A549 (cell line): ENCODE measurements around the gene TSHZ3. TPM values are rescaled to one million over a fixed set of nuclear protein-coding genes. Genes with fewer than 3 reads are reported as not detected.

Experiments
- ATAC-seq, 2 experiments: fragments of 200-7000 bp in 1 of 2; fragments of >200 bp in 1 of 2; cut with Nextera tagmentation in 1 of 2; cut with Tn5 transposase in 1 of 2; 3 replicates each; pipeline versions ENCODE4 v1.8.0 to v1.9.1; 2018 to 2020; ENCODE audit warnings: mild to moderate bottlenecking in 1 of 2, moderate library complexity in 1 of 2
- CTCF ChIA-PET: fragments of 300-600 bp; sonication (Branson Sonifier 250); formaldehyde crosslinking; extraction: SDS; loops from one replicate; lab custom pipeline; 2021; ENCODE audit warnings: antibody characterized with exemption, inconsistent platforms; lab: Yijun Ruan, JAX
- POLR2A ChIA-PET: fragments of 350-600 bp; formaldehyde crosslinking; extraction: SDS; loops from one replicate; lab custom pipeline; 2021; ENCODE audit warnings: antibody characterized with exemption, inconsistent platforms; lab: Yijun Ruan, JAX
- DNase-seq, 2 experiments: peaks; one replicate each; pipeline versions ENCODE4 v3.0.0 to v3.0.0-alpha.2; 2011 to 2016; ENCODE audit warnings: low read depth in 1 of 2, low spot score in 1 of 2
- FAIRE-seq: peaks from 2 replicates; lab custom pipeline; 2011; peaks lifted over from hg19 to GRCh38; lab: Jason Lieb, UNC
- H3K27ac ChIP-seq, 2 experiments: fragments of >200 bp; sonication (Bioruptor Twin); formaldehyde crosslinking; 3 replicates each; pipeline ENCODE4 v1.5.1; 2016 to 2017
- H3K4me1 ChIP-seq: fragments of >200 bp; sonication (Bioruptor Twin); formaldehyde crosslinking; 3 replicates; pipeline ENCODE4 v1.6.1; 2016
- H3K4me2 ChIP-seq: fragments of >200 bp; sonication (Bioruptor Twin); formaldehyde crosslinking; 3 replicates; pipeline ENCODE4 v1.6.1; 2016
- H3K4me3 ChIP-seq: fragments of >200 bp; sonication (Bioruptor Twin); formaldehyde crosslinking; 3 replicates; pipeline ENCODE4 v1.5.1; 2016
- H3K9me3 ChIP-seq: fragments of >200 bp; sonication (Bioruptor Twin); formaldehyde crosslinking; 3 replicates; pipeline ENCODE4 v1.6.1; 2016
- ATOH8 ChIP-seq: fragments of 250-450 bp; sonication (Bioruptor Pico); IDR thresholded peaks from 2 replicates; pipeline ENCODE4 v1.5.0; 2020; ENCODE audit warnings: low read depth, mild to moderate bottlenecking, moderate library complexity
- BHLHE40 ChIP-seq: IDR thresholded peaks from 2 replicates; pipeline ENCODE4 v1.6.1; 2012; ENCODE audit warnings: low read depth, low read length, inconsistent platforms
- CHD2 ChIP-seq: fragments of 150-350 bp; IDR thresholded peaks from 2 replicates; pipeline ENCODE4 v1.6.1; 2014; ENCODE audit warnings: low read length; ENCODE audit not compliant: partially characterized antibody
- FOSL2 ChIP-seq, 2 experiments: fragments of 450-650 bp in 1 of 2; fragments of >200 bp in 1 of 2; sonication (Bioruptor Twin) in 1 of 2; formaldehyde crosslinking; IDR thresholded peaks; 2 replicates each; pipeline versions ENCODE4 v1.5.0 to v1.6.1; 2016 to 2020; ENCODE audit warnings: mild to moderate bottlenecking in 1 of 2, moderate library complexity in 1 of 2
- HES2 ChIP-seq: fragments of >200 bp; sonication (Bioruptor Twin); formaldehyde crosslinking; IDR thresholded peaks from 2 replicates; pipeline ENCODE4 v1.6.1; 2016
- HEYL ChIP-seq: fragments of 250-450 bp; sonication (Bioruptor Pico); IDR thresholded peaks from 2 replicates; pipeline ENCODE4 v1.8.0; 2021; ENCODE audit warnings: mild to moderate bottlenecking, moderate library complexity
- HOXB5 ChIP-seq: fragments of 250-450 bp; sonication (Bioruptor Pico); IDR thresholded peaks from 2 replicates; pipeline ENCODE4 v1.5.0; 2020; ENCODE audit warnings: mild to moderate bottlenecking, moderate library complexity
- JUNB ChIP-seq: fragments of >200 bp; sonication (Bioruptor Twin); formaldehyde crosslinking; IDR thresholded peaks from 2 replicates; pipeline ENCODE4 v1.6.1; 2016
- MAFK ChIP-seq: fragments of 450-650 bp; IDR thresholded peaks from 2 replicates; pipeline ENCODE4 v1.6.1; 2014; ENCODE audit not compliant: partially characterized antibody
- NPAS2 ChIP-seq: fragments of 250-450 bp; sonication (Bioruptor Pico); IDR thresholded peaks from 2 replicates; pipeline ENCODE4 v1.8.0; 2022; ENCODE audit warnings: mild to moderate bottlenecking, moderate library complexity, borderline replicate concordance
- NR3C1 ChIP-seq: fragments of >200 bp; sonication (Bioruptor Twin); formaldehyde crosslinking; IDR thresholded peaks from 3 replicates; pipeline ENCODE4 v1.6.1; 2017
- PBX3 ChIP-seq: IDR thresholded peaks from 2 replicates; pipeline ENCODE4 v1.6.1; 2012
- POLR2AphosphoS2 ChIP-seq: conservative IDR thresholded peaks from 2 replicates; pipeline ENCODE4 v1.6.1; 2012; ENCODE audit warnings: low read length, improper control_type of control experiment, inconsistent platforms
- RAD21 ChIP-seq, 2 experiments: fragments of >200 bp in 1 of 2; sonication (Bioruptor Twin) in 1 of 2; formaldehyde crosslinking in 1 of 2; IDR thresholded peaks in 1 of 2; conservative IDR thresholded peaks in 1 of 2; 2 replicates in 1 of 2; 3 replicates in 1 of 2; pipeline ENCODE4 v1.6.1; 2012 to 2018; ENCODE audit warnings: inconsistent platforms in 1 of 2
- RFX5 ChIP-seq: fragments of 450-650 bp; IDR thresholded peaks from 2 replicates; pipeline ENCODE4 v1.7.1; 2014; ENCODE audit warnings: antibody characterized with exemption, mild to moderate bottlenecking, moderate library complexity
- RNF2 ChIP-seq: fragments of 200-600 bp; sonication (generic); IDR thresholded peaks from 2 replicates; pipeline ENCODE4 v1.6.1; 2016; ENCODE audit warnings: low read depth, mild to moderate bottlenecking, antibody characterized with exemption, moderate library complexity, borderline replicate concordance
- SMC3 ChIP-seq: fragments of >200 bp; sonication (Bioruptor Twin); formaldehyde crosslinking; IDR thresholded peaks from 3 replicates; pipeline ENCODE4 v1.6.1; 2018; ENCODE audit warnings: inconsistent platforms
- TFCP2L1 ChIP-seq: fragments of 250-450 bp; sonication (Bioruptor Pico); IDR thresholded peaks from 2 replicates; pipeline ENCODE4 v1.5.0; 2021; ENCODE audit warnings: mild to moderate bottlenecking
- USF2 ChIP-seq: fragments of 450-650 bp; IDR thresholded peaks from 2 replicates; pipeline ENCODE4 v1.6.1; 2014; ENCODE audit warnings: antibody characterized with exemption
- ZC3H11A ChIP-seq: fragments of 450-650 bp; IDR thresholded peaks from 2 replicates; pipeline ENCODE4 v1.6.1; 2014; ENCODE audit warnings: antibody characterized with exemption, mild to moderate bottlenecking
- ZFP36 ChIP-seq: fragments of 450-650 bp; IDR thresholded peaks from 2 replicates; pipeline ENCODE4 v1.6.1; 2014; ENCODE audit warnings: borderline replicate concordance; ENCODE audit not compliant: partially characterized antibody
- WGBS: methylation state at CpG from one replicate; pipeline ENCODE4 v1.1.6; 2017; ENCODE audit errors: missing lambda C conversion rate; 5-methylcytosine and 5-hydroxymethylcytosine counted together
- polyA plus RNA-seq, 4 experiments: library from polyadenylated mRNA; depleted of rRNA in 3 of 4; stranded (reverse); fragments of >200 nt; fragmentation: RNase III in 1 of 4; extraction: RNeasy Plus Mini Kit Qiagen cat#74134 plus additional on column Dnase treatment in 1 of 4; gene quantifications; 2 replicates in 3 of 4; 3 replicates in 1 of 4; pipeline ENCODE4 v1.2.3, GENCODE V29; 2011 to 2017
- TF ChIP-seq, protein P1 (sequence below): IDR thresholded peaks from 2 replicates; pipeline ENCODE4 v1.6.1; 2012

TSHZ3 gene
- polyA plus RNA-seq, 2 of the 4 experiments (the other 2 are of a cell fraction) = 0.92 to 2.0 TPM

DNA sequence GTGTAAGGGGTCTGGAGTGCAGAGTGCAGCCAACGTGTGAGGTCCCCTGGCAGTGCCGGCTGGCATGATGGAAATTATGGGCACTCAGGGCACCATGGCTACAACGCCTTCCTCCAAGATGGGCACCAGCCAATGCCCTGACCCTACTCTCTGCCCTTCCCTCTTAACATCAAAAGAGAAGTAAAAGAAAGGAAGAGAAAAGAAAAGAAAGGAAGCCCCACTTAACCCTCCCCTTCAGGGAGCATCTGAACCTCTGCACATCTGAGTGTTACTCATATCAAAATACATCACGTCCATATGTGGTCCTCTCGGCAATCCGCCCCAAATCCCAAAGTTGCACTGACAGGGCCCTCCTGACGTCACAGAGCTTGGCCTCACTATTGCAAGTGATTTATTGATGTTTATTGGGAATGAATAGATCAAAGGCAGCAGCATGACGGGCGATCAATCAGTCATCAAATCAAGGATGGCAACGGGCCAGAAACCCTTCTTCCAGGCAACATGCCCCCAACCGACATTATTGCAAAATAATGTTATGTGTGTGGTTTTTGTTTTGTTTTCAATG is 1.3 kb downstream of the TSHZ3 start:
- TF ChIP-seq RNF2 (no peak), JUNB (no peak), PBX3 (no peak), BHLHE40 (no peak), SMC3 (no peak), POLR2AphosphoS2 (no peak), NR3C1 (no peak)
- POLR2A ChIA-PET = no interaction called here
- Histone ChIP-seq H3K4me2 (peak overlapping the region; percentile 83), H3K4me3 (peak overlapping the region; percentile 84), H3K27ac (no peak overlapping the region), H3K9me3 (no peaks in the 10 kb centered on the region), H3K4me1 (peaks cover 4% of the 10 kb centered on the region; the same call in 1 of the 3 replicates)
- FAIRE-seq (no peak), DNase-seq (no peak), ATAC-seq (no peak)
- CTCF ChIA-PET = interaction anchor here (1.3 to 2.7 kb wide), 2 partner anchors 19 to 682 kb away, joined by 3 to 10 read pairs; no protein-coding TSS in a partner anchor
- 35% methylated on average over 11 of the region's 11 CpGs for WGBS

- CTCF ChIA-PET = interaction anchor here (0.9 to 2.7 kb wide), 3 partner anchors 16 to 681 kb away, joined by 3 to 10 read pairs (median 3); no protein-coding TSS in a partner anchor
- H3K27ac ChIP-seq = no peak overlapping the region
- WGBS = 26% methylated on average over 3 of the region's 3 CpGs
These were observed 1.9 kb downstream of the TSHZ3 start for GRCh38 chr19:31347354-31347753.

GRCh38 chr19:31346184-31347059 is 2.8 kb downstream of the TSHZ3 start:
- DNase-seq = no peak
- ATAC-seq = no peak
- 41% methylated on average over 8 of the region's 8 CpGs for WGBS
- Histone ChIP-seq H3K9me3 (no peaks in the 10 kb centered on the region), H3K27ac (no peak overlapping the region), H3K4me1 (peaks cover 3% of the 10 kb centered on the region; the same call in 1 of the 3 replicates), H3K4me2 (no peak overlapping the region), H3K4me3 (no peak overlapping the region)
- POLR2A ChIA-PET = no interaction called here
- peak; percentile 36 for FAIRE-seq
- CTCF ChIA-PET = interaction anchor here (0.9 to 2.7 kb wide), 6 partner anchors 8 to 91 kb away, joined by 3 to 10 read pairs (median 4); no protein-coding TSS in a partner anchor
- no peak for TF ChIP-seq TFCP2L1 (CRISPR knock-in tag)
- no peak for TF ChIP-seq HES2
- TF ChIP-seq ATOH8 (CRISPR knock-in tag) = no peak
- TF ChIP-seq RFX5 = no peak
- TF ChIP-seq ZC3H11A = no peak
- TF ChIP-seq HOXB5 = no peak
- TF ChIP-seq PBX3 = no peak
- no peak for TF ChIP-seq RAD21 (conservative IDR thresholded peaks at IDR 0.05 in 1 of 2, IDR thresholded peaks at IDR 0.05 in 1 of 2)
- TF ChIP-seq FOSL2 (IDR thresholded peaks at IDR 0.05) = no peak
- TF ChIP-seq FOSL2 (CRISPR knock-in tag; IDR thresholded peaks at IDR 0.05) = no peak
- no peak for TF ChIP-seq ZFP36
- TF ChIP-seq NPAS2 (CRISPR knock-in tag) = no peak

More at GRCh38 chr19:31347354-31347753, 1.9 kb downstream of the TSHZ3 start:
- no peak for DNase-seq
- no peak for ATAC-seq
- no peak overlapping the region for H3K4me3 ChIP-seq
- no peak for TF ChIP-seq HEYL
- TF ChIP-seq ATOH8 (CRISPR knock-in tag) = no peak
- TF ChIP-seq USF2 = no peak
- TF ChIP-seq MAFK = no peak
- TF ChIP-seq, protein P1, sequence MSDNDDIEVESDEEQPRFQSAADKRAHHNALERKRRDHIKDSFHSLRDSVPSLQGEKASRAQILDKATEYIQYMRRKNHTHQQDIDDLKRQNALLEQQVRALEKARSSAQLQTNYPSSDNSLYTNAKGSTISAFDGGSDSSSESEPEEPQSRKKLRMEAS = no peak
- no peak for TF ChIP-seq HOXB5
- TF ChIP-seq HES2 = no peak
- TF ChIP-seq CHD2 = no peak
- H3K4me1 ChIP-seq = peaks cover 4% of the 10 kb centered on the region; the same call in 1 of the 3 replicates
- POLR2A ChIA-PET = no interaction called here
- no peak overlapping the region for H3K4me2 ChIP-seq
- no peaks in the 10 kb centered on the region for H3K9me3 ChIP-seq
- peak; percentile 28 for FAIRE-seq
